BJ (cell line): ENCODE measurements around the gene FCMR. TPM values are rescaled to one million over a fixed set of nuclear protein-coding genes. Genes with fewer than 3 reads are reported as not detected.

ENCODE experiments used
- CTCF ChIA-PET: fragments of 350-600 bp; formaldehyde crosslinking; extraction: SDS; loops from one replicate; lab custom pipeline; 2021; ENCODE audit warnings: antibody characterized with exemption, inconsistent platforms; lab: Yijun Ruan, JAX
- POLR2A ChIA-PET: fragments of 300-600 bp; sonication (Branson Sonifier 250); formaldehyde crosslinking; extraction: SDS; loops from one replicate; lab custom pipeline; 2021; ENCODE audit warnings: antibody characterized with exemption; lab: Charles Lee
- DNase-seq: peaks from one replicate; pipeline ENCODE4 v3.0.0-alpha.2; 2011; ENCODE audit warnings: low read depth
- H3K27me3 ChIP-seq: 2 replicates; pipeline ENCODE4 v1.6.0; 2011; ENCODE audit warnings: low read length; ENCODE audit not compliant: control insufficient read depth, insufficient read depth
- H3K36me3 ChIP-seq: 2 replicates; pipeline ENCODE4 v1.5.1; 2011; ENCODE audit warnings: low read length; ENCODE audit not compliant: control insufficient read depth, insufficient read depth
- H3K4me3 ChIP-seq: 2 replicates; pipeline ENCODE4 v1.5.1; 2011; ENCODE audit warnings: low read depth, mild to moderate bottlenecking, control low read depth, low read length
- CTCF ChIP-seq: IDR thresholded peaks from 2 replicates; pipeline ENCODE4 v1.5.1; 2011; ENCODE audit warnings: low read depth, mild to moderate bottlenecking, control low read depth, inconsistent platforms, low read length, moderate library complexity; ENCODE audit not compliant: insufficient read depth
- polyA plus RNA-seq: library from polyadenylated mRNA; depleted of rRNA; stranded (reverse); fragments of >200 nt; gene quantifications from 2 replicates; pipeline ENCODE4 v1.2.3, GENCODE V29; 2011

FCMR gene
- polyA plus RNA-seq, 1 experiment: 1.4 TPM

GRCh38 chr1:206939131-206939530 lies 17.4 kb upstream of the FCMR start:
- TF ChIP-seq CTCF: no peak
- ChIA-PET CTCF (interaction anchor here (0.7 to 2.2 kb wide), 4 partner anchors 15 to 43 kb away, joined by 3 to 5 read pairs (median 4); no protein-coding TSS in a partner anchor), POLR2A (no interaction called here)
- Histone ChIP-seq H3K27me3 (peaks cover 15% of the 10 kb centered on the region), H3K4me3 (no peak overlapping the region), H3K36me3 (no peaks in the 10 kb centered on the region)
- DNase-seq: no peak

- DNase-seq: no peak
- H3K4me3 ChIP-seq: no peak overlapping the region
- CTCF ChIA-PET: interaction anchor here (1.7 to 4.6 kb wide), 3 partner anchors 10 to 25 kb away, joined by 4 to 22 read pairs (median 9); partner anchors contain the start of gene PIGR
- H3K27me3 ChIP-seq: peaks cover 7% of the 10 kb centered on the region
- TF ChIP-seq CTCF: no peak
- H3K36me3 ChIP-seq: no peaks in the 10 kb centered on the region
- POLR2A ChIA-PET: no interaction called here
These were observed 15.7 kb upstream of the FCMR start for GRCh38 chr1:206937425-206937824.

- H3K4me3 ChIP-seq: no peak overlapping the region
- peaks cover 1% of the 10 kb centered on the region; the same call in 1 of the 2 replicates for H3K27me3 ChIP-seq
- peak; percentile 60 for TF ChIP-seq CTCF
- DNase-seq: no peak
- H3K36me3 ChIP-seq: no peaks in the 10 kb centered on the region
- ChIA-PET POLR2A (no interaction called here), CTCF (interaction anchor here (0.9 to 4.6 kb wide), 14 partner anchors 8 to 569 kb away, joined by 3 to 22 read pairs (median 4); partner anchors contain the start of gene PIGR)
These were observed 13.8 kb upstream of the FCMR start for GRCh38 chr1:206935491-206936067.

- DNase-seq: no peak
- POLR2A ChIA-PET: interaction anchor here (0.7 kb wide), 1 partner anchor 15 kb away, joined by 6 read pairs; no protein-coding TSS in a partner anchor
- CTCF ChIA-PET: interaction anchor here (1.0 to 4.6 kb wide), 5 partner anchors 8 to 124 kb away, joined by 3 to 22 read pairs (median 3); partner anchors contain the start of genes FCAMR and PIGR
- no peaks in the 10 kb centered on the region for H3K36me3 ChIP-seq
- peak; percentile 59 for TF ChIP-seq CTCF
- no peak overlapping the region for H3K4me3 ChIP-seq
- no peaks in the 10 kb centered on the region for H3K27me3 ChIP-seq
These were observed 11.7 kb upstream of the FCMR start for GRCh38 chr1:206933333-206933945.

GRCh38 chr1:206932177-206932576 lies 10.4 kb upstream of the FCMR start:
- CTCF ChIA-PET: interaction anchor here (0.7 to 1.9 kb wide), 10 partner anchors 9 to 232 kb away, joined by 3 to 7 read pairs (median 4); partner anchors contain the start of genes FCAMR, FCMR and PIGR
- Histone ChIP-seq H3K4me3 (no peak overlapping the region), H3K36me3 (no peaks in the 10 kb centered on the region), H3K27me3 (no peaks in the 10 kb centered on the region)
- DNase-seq: no peak
- POLR2A ChIA-PET: no interaction called here
- TF ChIP-seq CTCF: no peak
